ENCODE data around the gene MOB1B.
A peak's percentile ranks its signal among the peaks of the same experiment; 100 is the strongest.
"Not testable (repeated sequence)": the region's sequence is repeated elsewhere in the genome, so short reads cannot be mapped to it uniquely, and the experiment has no call there.

Gene MOB1B

DNA sequence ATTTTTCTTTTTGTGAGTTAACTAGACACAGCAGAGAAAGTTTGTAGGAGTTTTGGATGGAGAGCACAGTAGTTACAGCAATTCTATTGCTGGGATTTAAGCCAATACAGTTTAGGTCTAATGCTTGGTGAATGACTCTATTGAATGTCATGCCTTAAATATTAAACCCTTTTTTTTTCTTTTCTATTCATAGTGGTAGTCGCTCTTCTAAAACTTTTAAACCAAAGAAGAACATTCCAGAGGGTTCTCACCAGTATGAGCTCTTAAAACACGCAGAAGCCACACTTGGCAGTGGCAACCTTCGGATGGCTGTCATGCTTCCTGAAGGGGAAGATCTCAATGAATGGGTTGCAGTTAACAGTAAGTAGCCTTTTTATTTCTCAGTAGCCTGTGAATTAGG lies 56.5 kb downstream of the MOB1B start:
- DNase-seq: no peak

DNA sequence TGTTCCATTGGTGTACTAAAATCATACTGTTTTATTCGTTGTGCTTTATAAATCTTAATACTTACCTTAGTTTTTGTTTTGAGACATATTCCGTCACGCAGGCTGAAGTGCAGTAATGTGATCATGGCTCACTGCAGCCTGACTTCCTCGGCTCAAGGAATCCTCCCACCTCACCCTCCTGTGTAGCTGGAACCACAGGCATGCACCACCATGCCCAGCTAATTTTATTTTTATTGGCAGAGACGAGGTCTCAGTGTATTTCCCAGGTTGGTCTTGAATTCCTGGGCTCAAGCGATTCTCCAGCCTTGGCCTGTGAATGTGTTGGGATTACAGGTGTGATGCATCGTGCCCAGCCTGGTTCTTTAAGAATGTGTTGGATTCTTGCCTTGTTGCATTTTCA lies 66.9 kb downstream of the MOB1B start:
- DNase-seq: no peak

GRCh38 chr4:70976252-70976651 lies 74.1 kb downstream of the MOB1B start:
- DNase-seq: no peak

GRCh38 chr4:70979445-70980008 lies 77.4 kb downstream of the MOB1B start:
- DNase-seq: no peak

DNA sequence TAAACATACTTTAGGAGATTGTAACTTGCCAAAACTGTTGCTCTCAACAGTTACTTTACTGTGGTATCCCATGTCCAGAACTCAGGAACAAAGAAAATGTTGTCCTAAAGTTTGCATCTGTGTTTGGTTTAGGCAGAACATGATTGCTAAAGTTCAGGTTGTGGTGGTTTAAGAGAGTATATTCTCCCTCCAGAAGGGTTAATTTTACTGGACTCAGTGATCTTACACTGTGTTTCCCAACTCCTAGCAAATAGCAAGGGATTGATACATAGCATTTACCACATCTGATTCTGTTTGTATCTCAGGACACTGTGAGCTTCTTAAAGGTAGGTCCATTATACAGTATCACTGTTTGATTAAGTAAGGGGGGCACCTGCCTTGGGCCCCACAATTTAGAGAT lies 78.0 kb downstream of the MOB1B start:
- DNase-seq: no peak

DNA sequence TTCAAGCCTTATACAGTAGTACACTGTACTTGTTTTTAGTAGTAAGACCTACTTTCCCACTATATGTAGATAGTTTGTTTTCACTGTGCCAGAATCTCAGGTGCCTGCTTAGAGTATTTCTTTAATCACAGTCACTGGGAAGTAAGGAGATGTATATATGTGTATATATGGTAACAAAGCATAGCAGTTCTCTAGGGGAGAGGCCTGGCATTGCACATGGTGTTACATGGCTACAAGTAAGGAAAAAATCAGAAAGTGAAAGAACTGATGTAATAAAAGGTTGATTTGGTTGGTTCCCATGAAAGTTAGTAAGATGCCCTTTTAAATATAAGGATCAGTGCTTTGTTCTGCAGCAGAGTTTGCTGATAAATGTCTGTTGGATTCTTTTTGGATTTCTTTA lies 81.9 kb downstream of the MOB1B start:
- no peak for DNase-seq

GRCh38 chr4:70984589-70984988 lies 82.4 kb downstream of the MOB1B start:
- DNase-seq: no peak

DNA sequence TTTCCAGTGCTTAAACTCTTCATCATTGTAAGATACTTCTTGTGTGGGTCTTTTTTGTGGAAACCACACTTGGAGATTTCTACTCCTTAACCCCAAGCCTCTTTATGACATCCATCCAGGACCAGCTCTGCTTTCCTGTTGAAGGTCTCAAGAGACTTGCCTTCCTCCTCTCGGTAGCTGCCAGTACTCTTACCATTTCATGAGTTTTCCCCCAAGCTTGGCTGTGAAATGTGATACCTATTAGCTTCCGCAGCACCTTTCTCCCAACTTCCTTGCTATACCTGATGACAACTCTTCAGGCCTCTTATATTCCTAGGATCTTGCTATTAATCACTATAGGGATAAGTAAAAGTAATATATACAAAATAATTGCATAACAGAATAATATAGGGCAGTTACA lies 89.4 kb downstream of the MOB1B start:
- no peak for DNase-seq

- DNase-seq: no peak
Observed at GRCh38 chr4:70992391-70992881, 90.3 kb downstream of the MOB1B start.

DNA sequence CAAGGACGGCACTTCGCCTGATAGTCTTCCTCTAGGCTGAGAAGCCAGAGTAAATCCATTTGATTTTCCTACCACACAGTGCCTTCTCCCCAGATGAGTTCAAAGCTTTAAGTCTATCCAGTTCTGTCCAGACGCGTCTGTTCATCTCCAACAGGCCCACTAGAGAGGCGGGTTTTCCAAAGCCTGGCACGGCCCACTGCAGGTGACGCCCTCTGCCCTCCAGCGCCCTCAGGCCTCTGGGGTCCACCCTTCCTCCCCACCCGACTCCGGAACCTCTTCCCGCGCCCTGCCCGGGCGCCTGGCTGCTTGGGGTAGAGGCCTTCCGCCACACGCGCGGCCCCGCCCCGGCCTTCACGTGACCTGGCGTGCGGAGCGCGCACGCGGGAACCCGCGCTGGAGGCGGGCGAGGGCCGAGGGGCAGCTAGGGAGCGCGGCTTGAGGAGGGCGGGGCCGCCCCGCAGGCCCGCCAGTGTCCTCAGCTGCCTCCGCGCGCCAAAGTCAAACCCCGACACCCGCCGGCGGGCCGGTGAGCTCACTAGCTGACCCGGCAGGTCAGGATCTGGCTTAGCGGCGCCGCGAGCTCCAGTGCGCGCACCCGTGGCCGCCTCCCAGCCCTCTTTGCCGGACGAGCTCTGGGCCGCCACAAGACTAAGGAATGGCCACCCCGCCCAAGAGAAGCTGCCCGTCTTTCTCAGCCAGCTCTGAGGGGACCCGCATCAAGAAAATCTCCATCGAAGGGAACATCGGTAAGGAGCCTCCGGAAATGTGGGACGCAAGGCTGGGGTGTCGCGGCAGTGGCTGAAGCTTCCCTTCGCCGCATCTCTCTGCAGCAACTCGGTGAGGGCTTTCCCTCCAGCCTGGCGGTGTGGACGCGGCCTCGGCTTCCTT lies 91.3 kb downstream of the MOB1B start, which contains the start of gene DCK:
DCK (plus strand) TSS at position 469 of the 888 bp plus-strand sequence; CDS start at position 656, 187 bp downstream.
- DNase-seq: peak; percentile 80

GRCh38 chr4:70994069-70994366 lies 91.8 kb downstream of the MOB1B start:
- DNase-seq: no peak

GRCh38 chr4:70994387-70995099 lies 92.4 kb downstream of the MOB1B start:
- DNase-seq: no peak

- peak; percentile 20 for DNase-seq
Observed at GRCh38 chr4:70996018-70996360, 93.8 kb downstream of the MOB1B start.

DNA sequence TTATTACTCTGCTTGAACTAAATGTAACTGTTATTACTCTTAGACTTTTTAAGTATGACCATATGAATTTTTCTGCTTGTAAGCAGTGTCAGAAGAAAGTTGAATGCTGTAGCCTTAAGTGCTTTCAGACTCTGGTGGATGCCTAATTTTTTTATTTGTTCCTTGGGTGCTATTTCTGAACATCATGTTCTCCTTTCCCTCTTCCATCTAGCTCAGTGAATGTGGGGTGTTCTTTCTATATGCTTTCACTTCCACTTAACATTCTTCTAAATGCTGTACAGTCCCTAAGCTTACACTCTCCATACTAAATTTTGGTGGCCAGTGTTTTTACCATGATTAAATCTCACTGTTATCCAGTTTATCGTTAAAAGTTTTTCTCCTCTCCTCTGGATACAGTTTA lies 94.9 kb downstream of the MOB1B start:
- no peak for DNase-seq

DNA sequence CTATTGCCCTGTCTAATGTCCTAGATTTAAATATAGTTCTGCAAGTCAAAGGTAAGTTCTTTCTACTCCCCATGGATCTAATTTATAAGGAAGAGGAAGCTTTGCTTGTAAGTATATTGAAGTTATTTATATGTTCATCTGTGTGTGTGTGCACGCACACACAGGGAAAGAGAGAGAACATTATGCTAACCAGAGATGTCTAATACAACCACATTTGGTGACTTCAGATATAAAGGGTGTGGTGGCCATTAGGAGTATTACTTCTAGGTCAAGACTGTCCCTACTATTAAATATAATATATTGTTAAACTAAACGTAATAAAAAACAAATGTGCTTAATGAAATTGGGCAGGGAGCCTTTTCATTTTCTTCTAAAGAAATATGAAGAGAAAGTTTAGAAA lies 95.4 kb downstream of the MOB1B start:
- no peak for DNase-seq

DNA sequence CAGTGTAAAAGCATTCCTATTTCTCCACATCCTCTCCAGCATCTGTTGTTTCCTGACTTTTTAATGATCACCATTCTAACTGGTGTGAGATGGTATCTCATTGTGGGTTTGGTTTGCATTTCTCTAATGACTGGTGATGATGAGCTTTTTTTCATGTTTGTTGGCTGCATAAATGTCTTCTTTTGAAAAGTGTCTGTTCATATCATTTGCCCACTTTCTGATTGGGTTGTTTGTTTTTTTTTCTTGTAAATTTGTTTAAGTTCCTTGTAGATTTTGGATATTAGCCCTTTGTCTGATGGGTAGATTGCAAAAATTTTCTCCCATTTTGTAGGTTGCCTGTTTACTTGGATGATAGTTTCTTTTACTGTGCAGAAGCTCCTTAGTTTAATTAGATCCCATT lies 97.5 kb downstream of the MOB1B start:
- DNase-seq: not testable (repeated sequence)

- DNase-seq: not testable (repeated sequence)
Observed at GRCh38 chr4:71001363-71001762, 99.2 kb downstream of the MOB1B start.

GRCh38 chr4:71004281-71004851 lies 102.2 kb downstream of the MOB1B start:
- peak; percentile 39 for DNase-seq

DNA sequence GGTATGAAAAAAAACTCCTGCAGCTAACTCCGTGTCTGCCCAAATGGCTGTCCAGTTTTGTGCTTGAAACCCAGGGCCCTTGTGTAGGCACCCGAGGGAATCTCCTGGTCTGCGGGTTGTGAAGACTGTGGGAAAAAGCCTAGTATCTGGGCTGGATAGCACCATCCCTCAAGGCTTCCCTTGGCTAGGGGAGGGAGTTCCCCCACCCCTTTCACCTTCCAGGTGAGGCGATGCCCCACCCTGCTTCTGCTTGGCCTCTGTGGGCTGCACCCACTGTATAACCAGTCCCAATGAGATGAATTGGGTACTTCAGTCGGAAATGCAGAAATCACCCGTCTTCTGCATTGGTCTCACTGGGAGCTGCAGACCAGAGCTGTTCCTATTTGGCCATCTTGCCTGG lies 102.9 kb downstream of the MOB1B start:
- not testable (repeated sequence) for DNase-seq

GRCh38 chr4:71006203-71006907 lies 104.2 kb downstream of the MOB1B start:
- DNase-seq: no peak

DNA sequence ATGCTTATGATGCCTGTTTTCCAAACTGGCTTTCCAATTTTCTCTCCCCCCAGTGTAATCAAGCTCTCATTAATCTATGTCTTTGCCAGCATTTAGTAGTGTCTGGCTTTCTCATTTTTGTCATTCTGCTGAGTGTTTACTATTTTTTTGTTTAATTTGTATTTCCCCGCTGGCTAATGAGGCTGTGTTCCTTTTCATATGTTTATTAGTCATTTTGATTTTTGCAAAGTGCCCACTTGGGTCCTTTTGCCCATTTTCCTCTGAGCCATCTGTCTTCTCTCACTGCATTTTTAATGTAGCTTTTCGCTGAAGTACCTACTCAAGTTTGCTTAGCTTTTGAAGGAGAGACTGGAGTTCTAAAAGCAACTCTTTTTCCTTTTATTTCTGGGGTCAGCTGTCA lies 106.0 kb downstream of the MOB1B start:
- no peak for DNase-seq

GRCh38 chr4:71009086-71009485 lies 106.9 kb downstream of the MOB1B start:
- no peak for DNase-seq
